Activated naive CD4-positive, alpha-beta T cell treated with anti-CD3 and anti-CD28 coated beads, Interleukin-2, amount 50 U/mL, for 72 hours (primary cell): ENCODE results near the gene GSTO2. TPM values are rescaled to one million over a fixed set of nuclear protein-coding genes. Genes with fewer than 3 reads are reported as not detected.

ENCODE experiments used
- ATAC-seq, 2 donors: fragments of 150-1000 bp; cut with Tn5 transposase; 2 replicates each; pipeline ENCODE4 v1.10.0; 2021; ENCODE audit warnings: mild to moderate bottlenecking in 2 of 2, moderate library complexity in 2 of 2
- DNase-seq, 2 donors: peaks; one replicate each; pipeline ENCODE4 v3.0.0; 2021 to 2022; ENCODE audit warnings: low spot score in 2 of 2
- H3K27ac Mint-ChIP-seq, 2 donors: one replicate each; pipeline ENCODE4 v1.8.0; 2022; ENCODE audit warnings: mild to moderate bottlenecking in 2 of 2, mixed read lengths in 2 of 2
- H3K36me3 Mint-ChIP-seq, 2 donors: one replicate each; pipeline ENCODE4 v1.8.0; 2022; ENCODE audit warnings: mixed read lengths in 2 of 2
- H3K9me3 Mint-ChIP-seq, 2 donors: one replicate each; pipeline ENCODE4 v1.8.0; 2022; ENCODE audit warnings: mixed read lengths in 2 of 2
- total RNA-seq, 2 donors: library from RNA; stranded (reverse); gene quantifications; one replicate each; pipeline ENCODE4 v1.2.3, GENCODE V29; 2022

GSTO2 gene
- total RNA-seq, 2 donors from 2014 or later, result 1.4 to 1.6 TPM

DNA sequence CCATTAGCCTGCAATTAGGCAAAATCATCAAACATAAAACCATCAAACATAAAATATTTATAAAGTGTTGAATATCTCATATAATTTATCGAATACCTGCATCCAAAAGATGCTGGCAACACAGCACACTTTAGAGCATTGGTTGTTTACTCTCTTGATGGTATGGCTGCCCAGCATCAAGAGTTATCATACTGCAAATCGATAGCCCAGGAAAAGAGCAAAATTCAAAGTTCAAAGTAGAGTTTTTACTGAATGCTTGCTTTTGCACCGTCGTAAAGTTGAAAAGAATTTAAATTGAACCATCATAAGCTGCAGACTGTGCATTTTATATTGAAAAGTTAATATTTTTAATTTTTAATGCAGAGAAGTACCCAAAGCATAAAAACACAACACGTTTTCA lies 4.2 kb upstream of the GSTO2 start:
- Mint-ChIP-seq H3K36me3 (peaks cover 40 to 64% of the 10 kb centered on the region in 2 donors), H3K27ac (no peak overlapping the region), H3K9me3 (no peaks in the 10 kb centered on the region)
- no peak for DNase-seq
- no peak for ATAC-seq

DNA sequence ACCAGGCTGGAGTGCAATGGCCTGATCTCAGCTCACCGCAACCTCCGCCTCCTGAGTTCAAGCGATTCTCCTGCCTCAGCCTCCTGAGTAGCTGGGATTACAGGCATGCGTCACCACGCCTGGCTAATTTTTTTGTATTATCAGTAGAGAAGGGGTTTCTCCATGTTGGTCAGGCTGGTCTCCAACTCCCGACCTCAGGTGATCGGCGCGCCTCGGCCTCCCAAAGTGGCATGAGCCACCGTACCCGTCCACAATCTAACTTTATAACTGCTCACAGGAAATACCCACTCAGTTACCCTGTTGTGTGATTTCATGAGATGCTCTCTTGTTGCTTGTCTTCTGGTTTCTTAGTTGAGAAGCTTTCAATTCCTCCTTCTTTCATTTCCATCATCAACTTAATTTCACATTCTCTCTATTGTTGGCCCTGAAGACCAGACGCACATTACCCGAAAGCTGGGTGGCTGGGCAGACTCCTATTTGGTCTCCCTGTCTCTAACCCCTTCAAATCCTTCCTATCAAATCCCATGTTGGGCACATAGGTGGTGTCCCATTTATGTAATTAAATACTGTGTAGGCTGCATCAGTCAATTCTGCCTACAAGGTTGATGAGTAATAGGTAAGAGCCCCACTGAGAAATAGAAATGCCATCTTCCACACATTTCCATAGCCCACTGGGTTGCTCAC lies 1.1 kb upstream of the GSTO2 start:
- DNase-seq (no peak), ATAC-seq (peak; percentile 43 to 57)
- peaks cover 22 to 42% of the 10 kb centered on the region in 2 donors for H3K36me3 Mint-ChIP-seq
- H3K9me3 Mint-ChIP-seq, result no peaks in the 10 kb centered on the region
- H3K27ac Mint-ChIP-seq, result peak overlapping the region; percentile 91 to 99

DNA sequence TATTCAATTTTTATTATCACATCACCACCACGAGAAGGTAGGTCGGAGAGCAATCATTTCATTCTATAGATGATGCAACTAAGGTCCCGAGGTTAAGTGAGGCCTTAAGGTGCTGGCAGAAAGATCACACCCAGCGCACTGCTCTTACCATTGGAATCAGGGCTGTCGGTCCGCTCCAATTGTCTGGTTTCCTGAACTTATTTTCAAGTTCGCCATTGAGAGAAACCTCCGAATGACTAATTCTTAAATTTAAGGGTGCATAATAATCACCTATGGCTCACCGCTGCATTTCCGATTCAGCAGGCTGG lies 625 bp upstream of the GSTO2 start:
- no peak for DNase-seq
- peak overlapping the region; percentile 91 to 99 for H3K27ac Mint-ChIP-seq
- peak; percentile 45 to 62 for ATAC-seq
- no peaks in the 10 kb centered on the region for H3K9me3 Mint-ChIP-seq
- H3K36me3 Mint-ChIP-seq, result peaks cover 22 to 42% of the 10 kb centered on the region in 2 donors

DNA sequence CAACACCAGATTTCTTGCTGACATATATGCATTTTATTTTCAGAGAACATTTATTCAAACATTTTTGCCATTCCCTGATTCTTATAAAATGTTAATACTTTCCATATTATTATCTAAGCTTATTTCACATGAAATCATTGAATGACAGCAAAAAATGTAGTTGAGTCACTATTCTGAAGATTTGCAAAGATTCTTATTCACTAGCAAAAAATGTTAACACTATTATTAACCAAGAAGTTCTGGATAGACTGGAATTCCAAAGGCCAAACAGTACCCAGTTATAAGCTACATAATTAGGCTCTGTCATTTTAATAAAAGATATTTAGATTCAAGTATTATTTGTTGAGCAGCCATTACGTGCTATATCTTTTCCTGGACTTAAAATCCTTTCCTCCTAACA lies 4.3 kb downstream of the GSTO2 start:
- ATAC-seq, result no peak
- Mint-ChIP-seq H3K9me3 (no peaks in the 10 kb centered on the region), H3K27ac (no peak overlapping the region), H3K36me3 (peaks cover 0 to 6% of the 10 kb centered on the region in 2 donors)
- DNase-seq, result no peak

DNA sequence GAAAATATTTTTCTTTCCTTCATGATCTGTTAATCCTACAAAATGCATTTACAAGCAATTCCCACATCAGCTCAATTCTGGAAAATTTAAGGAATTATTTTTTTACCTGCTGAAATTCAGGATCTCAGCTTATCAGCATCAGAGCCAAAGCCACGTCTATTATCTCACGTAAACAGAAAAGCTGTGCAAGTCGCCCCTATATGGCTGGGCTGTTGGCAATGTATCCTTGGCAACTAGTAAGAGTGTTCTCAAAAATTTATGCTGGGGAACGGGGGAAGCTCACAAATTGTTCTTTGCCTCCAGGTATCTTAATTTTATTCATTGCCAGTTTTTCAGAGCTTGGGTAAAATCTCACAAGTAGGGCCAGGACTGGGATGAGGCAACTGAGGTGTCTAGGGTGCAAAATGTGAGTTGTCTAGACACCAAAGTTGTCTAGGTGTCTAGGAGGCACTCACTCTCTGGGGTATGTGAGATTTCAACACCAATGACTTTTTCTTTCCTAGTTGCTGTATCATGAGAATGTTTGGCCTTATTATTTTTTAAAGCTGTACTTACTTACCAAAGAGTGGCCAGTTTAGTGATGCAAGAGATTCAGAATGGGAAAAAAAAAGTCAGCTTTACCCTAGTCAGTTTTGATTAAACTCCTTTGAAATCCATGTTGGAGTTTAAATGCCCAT lies 5.1 kb downstream of the GSTO2 start:
- no peaks in the 10 kb centered on the region for H3K9me3 Mint-ChIP-seq
- H3K36me3 Mint-ChIP-seq, result no peaks in the 10 kb centered on the region
- no peak overlapping the region for H3K27ac Mint-ChIP-seq
- no peak for ATAC-seq
- DNase-seq, result no peak

DNA sequence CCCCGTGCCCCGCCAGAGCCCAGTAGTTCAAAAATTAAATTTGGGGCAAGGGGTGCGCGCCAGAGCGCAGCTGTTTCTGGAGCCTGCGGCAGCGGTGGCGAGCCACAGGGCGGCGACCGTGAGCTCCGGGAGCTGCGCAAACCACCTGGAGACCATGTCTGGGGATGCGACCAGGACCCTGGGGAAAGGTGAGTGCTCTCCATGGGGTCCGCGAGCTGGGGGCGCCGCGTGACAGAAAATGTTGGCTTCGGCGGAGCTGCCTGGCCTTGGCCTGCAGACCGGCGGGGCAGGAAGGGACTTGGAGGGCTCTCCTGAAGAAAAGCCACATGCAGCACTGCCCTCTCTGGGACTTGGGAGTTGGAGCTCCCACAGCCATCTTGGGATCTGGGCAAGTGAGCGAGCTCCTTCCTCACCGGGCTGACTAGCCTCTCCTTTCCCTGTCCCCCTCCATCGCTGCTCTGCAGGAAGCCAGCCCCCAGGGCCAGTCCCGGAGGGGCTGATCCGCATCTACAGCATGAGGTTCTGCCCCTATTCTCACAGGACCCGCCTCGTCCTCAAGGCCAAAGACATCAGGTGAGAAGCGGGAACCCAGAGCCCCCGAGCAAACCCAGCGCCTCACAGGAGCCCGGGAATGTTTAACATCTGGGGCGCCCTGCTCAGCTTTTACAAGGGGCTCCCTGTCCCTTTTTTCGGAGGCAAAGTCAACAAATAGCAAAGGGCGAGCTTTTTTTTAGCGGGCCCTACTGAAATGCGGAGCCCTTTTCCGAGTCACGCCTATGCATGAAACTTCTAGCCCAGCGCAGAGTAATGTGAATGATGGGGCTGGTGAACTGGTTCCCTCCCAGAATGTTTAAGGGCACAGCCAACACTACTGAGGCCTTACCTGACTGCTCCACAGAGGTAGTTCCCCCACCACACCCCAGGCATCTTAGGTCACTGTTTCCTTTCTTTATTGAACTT lies 6.1 kb downstream of the GSTO2 start:
- Mint-ChIP-seq H3K27ac (no peak overlapping the region), H3K9me3 (no peaks in the 10 kb centered on the region), H3K36me3 (no peaks in the 10 kb centered on the region)
- ATAC-seq, result peak; percentile 88 to 91
- DNase-seq, result peak in 1 of 2 donors; percentile 63

DNA sequence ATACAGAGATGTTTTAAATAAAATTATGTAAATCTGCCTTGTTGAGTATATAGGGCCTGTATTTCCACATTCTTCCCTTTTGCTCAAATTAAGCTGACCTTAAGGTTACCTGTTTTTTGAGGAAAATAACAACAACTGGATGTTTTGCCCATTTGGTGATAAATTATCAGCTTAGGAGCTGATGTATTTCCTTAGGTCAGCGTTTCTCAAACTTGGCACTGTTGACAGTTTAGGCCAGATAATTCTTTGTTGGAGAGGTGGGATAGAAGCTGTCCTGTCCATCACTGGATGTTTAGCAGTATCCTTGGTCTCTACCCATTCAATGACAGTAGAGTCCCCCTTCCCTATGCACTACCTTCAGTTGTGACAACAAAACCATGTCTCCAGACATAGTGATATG lies 7.2 kb downstream of the GSTO2 start:
- ATAC-seq (no peak), DNase-seq (no peak)
- Mint-ChIP-seq H3K27ac (no peak overlapping the region), H3K9me3 (no peaks in the 10 kb centered on the region), H3K36me3 (no peaks in the 10 kb centered on the region)

DNA sequence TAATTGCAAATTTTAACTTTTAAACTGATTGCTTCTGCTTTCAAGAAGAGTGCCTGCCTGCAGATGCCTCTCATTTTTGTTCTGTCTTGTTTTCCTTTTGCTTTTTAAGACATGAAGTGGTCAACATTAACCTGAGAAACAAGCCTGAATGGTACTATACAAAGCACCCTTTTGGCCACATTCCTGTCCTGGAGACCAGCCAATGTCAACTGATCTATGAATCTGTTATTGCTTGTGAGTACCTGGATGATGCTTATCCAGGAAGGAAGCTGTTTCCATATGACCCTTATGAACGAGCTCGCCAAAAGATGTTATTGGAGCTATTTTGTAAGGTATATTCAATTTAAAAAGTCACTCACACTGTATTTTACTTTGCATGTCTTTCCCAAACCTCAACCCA lies 8.8 kb downstream of the GSTO2 start:
- no peak for DNase-seq
- Mint-ChIP-seq H3K27ac (no peak overlapping the region), H3K36me3 (no peaks in the 10 kb centered on the region), H3K9me3 (no peaks in the 10 kb centered on the region)
- no peak for ATAC-seq

DNA sequence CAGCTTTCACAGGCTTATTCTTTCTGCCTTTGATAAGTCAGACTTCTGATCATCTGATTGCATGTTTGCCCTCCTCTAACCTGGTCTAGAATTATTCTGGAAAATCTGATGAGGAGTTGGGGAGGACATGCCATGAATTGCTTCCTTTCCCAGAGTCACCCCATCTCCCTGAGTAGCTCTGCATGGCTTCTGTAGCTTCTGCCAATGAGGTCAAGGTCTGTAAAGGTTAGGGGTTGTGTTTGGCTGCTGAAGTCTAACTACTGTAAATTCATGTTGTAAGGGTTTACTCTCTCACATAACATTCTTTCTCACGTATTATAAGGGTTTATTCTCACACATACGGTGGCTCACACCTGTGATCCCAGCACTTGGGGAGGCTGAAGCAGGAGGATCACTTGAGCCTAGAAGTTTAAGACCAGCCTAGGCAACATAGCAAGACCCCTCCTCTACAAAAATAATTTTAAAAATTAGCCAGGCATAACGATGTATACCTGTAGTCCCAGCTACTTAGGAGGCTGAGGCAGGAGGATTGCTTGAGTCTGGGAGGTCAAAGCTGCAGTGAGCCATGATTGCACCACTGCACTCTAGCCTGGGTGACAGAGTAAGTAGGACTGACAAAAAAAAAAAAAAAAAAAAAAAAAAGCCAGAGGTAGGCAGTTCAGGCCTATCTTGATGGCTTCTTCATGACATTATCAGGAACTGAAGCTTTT lies 10.7 kb downstream of the GSTO2 start:
- Mint-ChIP-seq H3K9me3 (no peaks in the 10 kb centered on the region), H3K27ac (no peak overlapping the region), H3K36me3 (no peaks in the 10 kb centered on the region)
- DNase-seq, result no peak
- no peak for ATAC-seq

DNA sequence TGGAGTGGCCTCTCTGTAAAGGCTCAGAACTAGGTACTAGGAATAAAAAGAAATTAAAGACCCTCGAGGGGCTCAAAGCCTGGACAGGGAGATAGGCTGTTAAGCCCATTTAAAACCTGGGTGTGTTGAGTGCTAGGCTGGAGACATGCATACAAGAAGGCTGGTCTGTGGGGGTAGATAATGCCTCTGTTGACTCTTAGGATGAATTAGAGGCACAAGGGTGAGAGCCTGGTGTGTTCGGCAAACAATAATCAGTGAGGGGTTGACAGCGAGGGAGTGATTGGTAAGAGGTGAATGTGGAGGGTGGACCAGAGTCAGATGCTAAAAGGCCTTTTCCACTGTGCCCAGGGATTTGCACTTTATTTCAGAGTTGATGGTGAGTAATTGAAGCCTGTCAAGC lies 12.7 kb downstream of the GSTO2 start:
- DNase-seq, result no peak
- H3K36me3 Mint-ChIP-seq, result no peaks in the 10 kb centered on the region

DNA sequence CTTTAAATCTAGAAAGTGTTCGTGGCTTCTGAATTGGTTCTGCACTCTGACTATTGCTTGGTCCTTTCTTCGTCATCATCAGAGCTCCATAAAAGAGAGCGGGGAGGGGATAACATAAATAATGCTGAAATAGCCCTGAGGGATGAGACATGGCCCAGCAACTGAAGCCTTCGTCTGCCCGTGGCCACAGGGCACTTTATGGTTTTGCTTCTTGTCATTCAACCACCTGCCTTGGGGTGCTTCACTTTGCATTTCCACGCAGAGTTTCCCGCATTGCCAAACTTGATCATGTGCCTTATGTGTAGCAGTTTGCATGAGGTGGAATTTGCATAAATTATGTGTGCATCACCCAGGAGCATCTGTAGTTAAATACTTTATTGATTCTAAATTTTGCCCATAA lies 15.9 kb downstream of the GSTO2 start:
- Mint-ChIP-seq H3K27ac (no peak overlapping the region), H3K9me3 (no peaks in the 10 kb centered on the region), H3K36me3 (no peaks in the 10 kb centered on the region)
- ATAC-seq, result no peak
- no peak for DNase-seq

More for the DNA sequence above, 12.7 kb downstream of the GSTO2 start:
- Mint-ChIP-seq H3K9me3 (no peaks in the 10 kb centered on the region), H3K27ac (no peak overlapping the region)
- no peak for ATAC-seq

DNA sequence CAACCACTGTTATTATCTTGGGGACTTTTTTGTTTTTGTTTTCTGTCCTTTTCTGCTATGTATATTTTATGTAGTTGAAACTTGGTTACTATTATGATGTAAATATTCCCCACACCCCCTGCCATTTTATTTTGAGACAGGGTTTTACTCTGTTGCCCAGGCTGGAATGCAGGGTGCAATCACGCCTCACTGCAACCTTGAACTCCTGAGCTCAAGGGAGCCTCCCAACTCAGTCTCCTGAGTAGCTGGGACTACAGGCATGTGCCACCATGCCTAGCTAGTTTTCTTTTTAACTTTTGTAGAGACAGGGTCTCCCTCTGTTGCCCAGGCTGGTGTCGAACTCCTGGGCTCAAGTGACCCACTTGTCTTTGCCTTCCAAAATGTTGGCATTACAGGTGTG lies 18.0 kb downstream of the GSTO2 start:
- Mint-ChIP-seq H3K9me3 (no peaks in the 10 kb centered on the region), H3K27ac (no peak overlapping the region), H3K36me3 (no peaks in the 10 kb centered on the region)
- DNase-seq (no peak), ATAC-seq (no peak)

DNA sequence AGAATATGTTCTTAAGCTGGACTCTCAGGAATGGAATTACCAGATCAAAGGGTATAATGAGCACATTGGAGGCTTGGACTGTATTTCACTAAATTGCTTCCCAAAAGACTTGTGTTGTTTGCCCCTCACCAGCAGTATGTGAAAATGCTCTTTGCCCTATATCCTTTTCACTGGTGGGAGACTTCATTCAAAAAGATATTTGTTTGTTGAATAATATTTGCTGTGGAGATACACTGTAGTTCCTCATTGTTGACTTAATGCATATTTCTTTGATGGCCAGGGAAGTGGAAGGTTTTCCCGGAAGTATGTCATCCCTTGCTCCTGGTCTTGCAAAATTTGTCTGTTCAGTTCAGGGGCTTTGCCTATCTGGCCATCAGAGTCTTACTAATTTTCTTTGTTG lies 19.4 kb downstream of the GSTO2 start:
- H3K36me3 Mint-ChIP-seq, result no peaks in the 10 kb centered on the region
- no peak for ATAC-seq
- no peaks in the 10 kb centered on the region for H3K9me3 Mint-ChIP-seq
- no peak for DNase-seq
- no peak overlapping the region for H3K27ac Mint-ChIP-seq

DNA sequence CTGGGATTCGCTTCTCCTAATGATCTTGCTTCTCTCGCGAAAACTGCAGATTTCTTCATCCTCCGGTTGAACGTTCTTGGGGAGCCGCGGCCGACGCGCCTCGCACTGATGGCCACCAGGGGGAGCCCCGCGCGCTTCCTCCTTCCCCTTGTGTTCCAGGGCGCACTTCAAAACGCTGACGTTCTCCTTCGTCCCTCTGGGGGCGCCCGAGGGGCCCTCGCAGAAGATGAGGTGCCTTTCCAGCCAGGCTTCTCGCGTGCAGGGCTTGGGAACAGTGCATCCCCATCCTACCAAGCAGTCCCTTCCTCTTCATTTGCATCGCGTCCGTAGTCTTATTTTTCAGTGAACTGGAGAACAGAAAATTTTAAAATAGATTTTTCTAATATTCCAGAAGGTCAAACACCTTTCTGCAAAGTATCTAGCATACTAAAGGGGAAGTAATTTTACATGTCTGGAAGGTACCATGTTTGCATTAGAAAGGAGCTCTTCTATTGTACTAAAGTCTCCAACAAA lies 22.5 kb downstream of the GSTO2 start:
- DNase-seq, result peak; percentile 83 to 91
- Mint-ChIP-seq H3K9me3 (no peaks in the 10 kb centered on the region), H3K27ac (no peak overlapping the region), H3K36me3 (no peaks in the 10 kb centered on the region)
- peak; percentile 93 to 95 for ATAC-seq

DNA sequence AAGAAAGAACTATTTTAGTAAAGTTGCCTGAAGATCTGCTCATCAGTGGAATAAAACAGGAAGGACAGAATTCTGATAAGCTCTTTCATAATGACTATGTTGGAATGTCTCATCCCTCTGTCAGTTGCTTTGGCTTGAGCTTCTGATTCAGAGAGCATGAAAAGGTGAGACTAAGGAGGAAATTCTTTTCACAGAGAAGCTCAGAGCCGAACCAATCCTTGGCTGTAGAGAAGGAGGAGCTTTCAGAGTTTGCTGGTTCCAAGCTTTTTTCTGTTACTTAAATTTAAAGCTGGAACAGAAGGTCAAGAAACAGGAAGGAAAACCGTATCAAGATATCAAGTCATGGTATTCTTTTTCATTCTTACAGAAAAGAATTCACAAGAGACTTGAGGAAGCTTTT lies 24.0 kb downstream of the GSTO2 start:
- Mint-ChIP-seq H3K27ac (peak overlapping the region in 1 of 2 donors; percentile 67), H3K9me3 (no peaks in the 10 kb centered on the region), H3K36me3 (no peaks in the 10 kb centered on the region)
- ATAC-seq (peak in 1 of 2 donors; percentile 78), DNase-seq (no peak)

DNA sequence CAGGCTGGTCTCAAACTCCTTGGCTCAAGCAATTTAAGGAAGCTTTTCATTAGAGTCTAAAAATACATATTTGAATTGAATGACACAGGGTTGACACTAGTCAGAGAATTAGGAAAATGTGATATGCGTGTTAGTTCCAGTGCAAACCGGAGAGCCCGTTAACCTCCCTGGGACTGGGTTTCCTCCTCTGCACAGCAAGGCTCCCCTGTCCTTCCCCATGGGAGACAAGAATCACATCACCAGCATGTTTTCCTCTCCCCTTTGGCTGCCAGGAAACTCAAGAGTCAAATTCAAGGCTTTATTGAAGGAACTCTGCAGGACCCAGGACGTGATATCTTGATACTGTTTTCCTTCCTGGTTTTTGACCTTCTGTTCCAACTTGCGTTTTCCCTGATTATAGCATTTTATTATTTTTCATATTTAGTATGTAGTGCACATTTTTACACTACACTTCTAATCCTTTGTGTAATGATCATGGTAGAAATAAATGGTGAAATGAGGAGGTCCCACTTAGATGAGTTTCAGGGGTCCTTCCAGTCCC lies 24.9 kb downstream of the GSTO2 start:
- ATAC-seq, result no peak
- no peak for DNase-seq
- H3K27ac Mint-ChIP-seq, result no peak overlapping the region
- H3K9me3 Mint-ChIP-seq, result no peaks in the 10 kb centered on the region
- no peaks in the 10 kb centered on the region for H3K36me3 Mint-ChIP-seq
